GM12878 (cell line): ENCODE measurements around the gene PRM2. TPM values are rescaled to one million over a fixed set of nuclear protein-coding genes. Genes with fewer than 3 reads are reported as not detected.

ENCODE experiments used
- ATAC-seq: fragments of 200-7000 bp; cut with Tn5 transposase; 3 replicates; pipeline ENCODE4 v1.9.1; 2020; ENCODE audit warnings: mild to moderate bottlenecking, moderate library complexity
- BruUV-seq: library from RNA; stranded (reverse); fragments of 400-500 nt; replicated peaks from 2 replicates; lab custom pipeline; 2021; lab: Mats Ljungman, UMichigan
- CTCF ChIA-PET: fragments of 300-600 bp; sonication (Branson Sonifier 250); formaldehyde crosslinking; extraction: SDS; loops from one replicate; lab custom pipeline; 2021; ENCODE audit warnings: inconsistent platforms; lab: Yijun Ruan, JAX
- POLR2A ChIA-PET: fragments of 350-600 bp; formaldehyde crosslinking; extraction: SDS; loops from one replicate; lab custom pipeline; 2021; ENCODE audit warnings: inconsistent platforms; lab: Charles Lee
- RAD21 ChIA-PET: fragments of 300-600 bp; sonication (Branson Sonifier 250); formaldehyde crosslinking; loops from one replicate; lab custom pipeline; 2023; ENCODE audit warnings: antibody characterized with exemption; ENCODE audit not compliant: unreplicated experiment; lab: Charles Lee
- SMC1A ChIA-PET: fragments of 300-600 bp; sonication (Branson Sonifier 250); formaldehyde crosslinking; loops from one replicate; lab custom pipeline; 2023; ENCODE audit not compliant: unreplicated experiment, uncharacterized antibody; lab: Charles Lee
- DNase-seq: peaks from one replicate; pipeline ENCODE4 v3.0.0-alpha.2; 2011; ENCODE audit warnings: low read depth, low spot score
- FAIRE-seq: peaks from 3 replicates; lab custom pipeline; 2011; peaks lifted over from hg19 to GRCh38; lab: Jason Lieb, UNC
- H2AFZ ChIP-seq: 2 replicates; pipeline ENCODE4 v1.6.0; 2011; ENCODE audit warnings: low read depth, low read length, control low read depth; ENCODE audit not compliant: control insufficient read depth
- H3K27ac ChIP-seq: 2 replicates; pipeline ENCODE4 v1.5.1; 2011; ENCODE audit warnings: control low read depth; ENCODE audit not compliant: control insufficient read depth, insufficient read depth
- H3K27me3 ChIP-seq, 2 experiments: replicated peaks in 1 of 2; 2 replicates each; pipeline versions ENCODE4 v1.6.0 to v1.6.1; 2011; ENCODE audit warnings: low read length in 1 of 2; ENCODE audit not compliant: control insufficient read depth in 2 of 2, insufficient read depth in 2 of 2
- H3K36me3 ChIP-seq, 2 experiments: 2 replicates each; pipeline ENCODE4 v1.5.1; 2011; ENCODE audit warnings: low read length in 1 of 2; ENCODE audit not compliant: control insufficient read depth in 2 of 2, insufficient read depth in 2 of 2
- H3K4me1 ChIP-seq: 2 replicates; pipeline ENCODE4 v1.6.1; 2011; ENCODE audit warnings: mild to moderate bottlenecking, low read length, moderate library complexity, mixed read lengths; ENCODE audit not compliant: control insufficient read depth, insufficient read depth
- H3K4me2 ChIP-seq: 2 replicates; pipeline ENCODE4 v1.6.0; 2011; ENCODE audit warnings: control low read depth; ENCODE audit not compliant: control insufficient read depth, insufficient read depth
- H3K4me3 ChIP-seq: fragments of 200-600 bp; sonication (generic); 2 replicates; pipeline ENCODE4 v1.5.1; 2016
- H3K79me2 ChIP-seq: 2 replicates; pipeline ENCODE4 v1.6.0; 2011; ENCODE audit warnings: low read length; ENCODE audit not compliant: control insufficient read depth, insufficient read depth
- H3K9ac ChIP-seq: 2 replicates; pipeline ENCODE4 v1.8.0; 2011; ENCODE audit warnings: low read length, control low read depth, mixed read lengths; ENCODE audit not compliant: control insufficient read depth, insufficient read depth
- H3K9me3 ChIP-seq: replicated peaks from 3 replicates; pipeline ENCODE4 v1.5.1; 2011; ENCODE audit warnings: mild to moderate bottlenecking, low read length; ENCODE audit not compliant: control insufficient read depth, insufficient read depth
- H4K20me1 ChIP-seq: 2 replicates; pipeline ENCODE4 v1.6.0; 2011; ENCODE audit not compliant: control insufficient read depth, insufficient read depth
- IRF4 ChIP-seq: IDR thresholded peaks from 2 replicates; pipeline ENCODE4 v1.6.1; 2011; ENCODE audit warnings: low read depth, low read length
- NFYA ChIP-seq: IDR thresholded peaks from 2 replicates; pipeline ENCODE4 v1.6.1; 2011; ENCODE audit warnings: low read depth, mild to moderate bottlenecking, low read length, improper control_type of control experiment, borderline replicate concordance
- NRF1 ChIP-seq: conservative IDR thresholded peaks from 2 replicates; pipeline ENCODE4 v1.6.1; 2011; ENCODE audit warnings: mild to moderate bottlenecking, low read depth, low read length, improper control_type of control experiment
- POLR2AphosphoS2 ChIP-seq: IDR thresholded peaks from 2 replicates; pipeline ENCODE4 v1.6.1; 2011; ENCODE audit warnings: low read depth, mild to moderate bottlenecking, low read length, improper control_type of control experiment, moderate library complexity
- POLR2AphosphoS5 ChIP-seq: IDR thresholded peaks from 2 replicates; pipeline ENCODE4 v1.6.1; 2011; ENCODE audit warnings: mild to moderate bottlenecking, low read length, inconsistent platforms
- RBBP5 ChIP-seq: fragments of 200-600 bp; sonication (generic); conservative IDR thresholded peaks from 2 replicates; pipeline ENCODE4 v1.6.1; 2016
- SMAD1 ChIP-seq: fragments of 450-650 bp; IDR thresholded peaks from 2 replicates; pipeline ENCODE4 v1.6.1; 2018; ENCODE audit warnings: mild to moderate bottlenecking, low read depth; ENCODE audit not compliant: partially characterized antibody
- SMAD5 ChIP-seq: IDR thresholded peaks from 2 replicates; pipeline ENCODE4 v1.6.1; 2016; ENCODE audit warnings: antibody characterized with exemption, low read depth
- TBL1XR1 ChIP-seq: IDR thresholded peaks from 2 replicates; pipeline ENCODE4 v1.6.1; 2012; ENCODE audit warnings: low read depth, low read length, improper control_type of control experiment
- ZNF217 ChIP-seq: fragments of 450-650 bp; IDR thresholded peaks from 2 replicates; pipeline ENCODE4 v1.6.1; 2017; ENCODE audit warnings: antibody characterized with exemption, mild to moderate bottlenecking
- WGBS: methylation state at CpG from one replicate; pipeline ENCODE4 v1.1.6; 2016; ENCODE audit warnings: low lambda C conversion rate; ENCODE audit not compliant: insufficient replicate concordance, insufficient coverage; ENCODE audit errors: missing lambda C conversion rate; 5-methylcytosine and 5-hydroxymethylcytosine counted together
- in situ Hi-C: fragments of 300-500 bp; cut with MboI; formaldehyde crosslinking; loops from 9 replicates; pipeline ENCODE4 v1.14.3; 2018; ENCODE audit warnings: mixed read lengths
- intact Hi-C: fragments of 100-400 bp; cut with micrococcal nuclease; formaldehyde crosslinking; loops from one replicate; pipeline ENCODE4 v1.14.2; 2022; ENCODE audit not compliant: unreplicated experiment
- polyA plus RNA-seq, 11 experiments: library from polyadenylated mRNA; depleted of rRNA in 4 of 11; unstranded in 6 of 11; stranded (reverse) in 5 of 11; fragments of >200 nt; fragmentation: Nextera tagmentation in 4 of 11; fragmentation: Illumina TruSeq in 1 of 11; extraction: Ambion mirVana in 4 of 11; extraction: Trizol in 1 of 11; gene quantifications; 1 replicate in 1 of 11; 2 replicates in 10 of 11; pipeline versions ENCODE4 v1.2.1 to v1.2.3, GENCODE V29; 2011 to 2016; ENCODE audit warnings: inconsistent platforms in 2 of 11, missing spikeins in 2 of 11, low read depth in 1 of 11
- total RNA-seq, 4 experiments: library from RNA; depleted of rRNA in 3 of 4; stranded (reverse); fragments of >200 nt in 3 of 4; fragmentation: Illumina TruSeq in 1 of 4; extraction: Trizol in 1 of 4; gene quantifications; 2 replicates each; pipeline versions ENCODE4 v1.2.1 to v1.2.3, GENCODE V29; 2013 to 2021
- TF ChIP-seq, protein P1 (sequence below): fragments of 450-650 bp; conservative IDR thresholded peaks from 2 replicates; pipeline ENCODE4 v1.6.1; 2017; ENCODE audit warnings: mild to moderate bottlenecking, moderate library complexity
- TF ChIP-seq, protein P2 (sequence below): fragments of 450-650 bp; IDR thresholded peaks from 2 replicates; pipeline ENCODE4 v1.6.1; 2017; ENCODE audit warnings: mild to moderate bottlenecking, moderate library complexity
- TF ChIP-seq, protein P3 (sequence below): fragments of 450-650 bp; IDR thresholded peaks from 2 replicates; pipeline ENCODE4 v1.6.1; 2017; ENCODE audit warnings: mild to moderate bottlenecking, moderate library complexity

The PRM2 gene
- total and polyA plus RNA-seq, 10 of the 15 experiments (the other 5 are each of a cell fraction or from before 2014, with no cell fraction given): not detected

- ChIA-PET RAD21 (interaction anchor here (1.4 kb wide), 1 partner anchor 8 kb away, joined by 3 read pairs; no protein-coding TSS in a partner anchor), POLR2A (interaction anchor here (1.0 to 1.1 kb wide), 2 partner anchors 14 to 16 kb away, joined by 3 read pairs; no protein-coding TSS in a partner anchor), CTCF (interaction anchor here (0.6 to 1.4 kb wide), 2 partner anchors 10 to 142 kb away, joined by 3 read pairs; no protein-coding TSS in a partner anchor), SMC1A (interaction anchor here (0.8 to 4.8 kb wide), 7 partner anchors 10 to 179 kb away, joined by 3 to 13 read pairs (median 3); no protein-coding TSS in a partner anchor)
- 70% methylated on average over 30 of the region's 30 CpGs for WGBS
- no peaks in the 10 kb centered on the region for H3K36me3 ChIP-seq
- in situ Hi-C loops: no loop called here
- intact Hi-C loops: no loop called here
- FAIRE-seq (no peak), ATAC-seq (no peak), DNase-seq (no peak)
- no peaks in the 10 kb centered on the region for H3K4me1 ChIP-seq
- BruUV-seq: no TSS peak
- no peak within 1 kb of the TSS for H3K4me3 ChIP-seq
- no peaks in the 10 kb centered on the region for H3K9me3 ChIP-seq
- H3K4me2 ChIP-seq: no peak within 1 kb of the TSS
- H3K9ac ChIP-seq: no peak within 1 kb of the TSS
- no peak within 1 kb of the TSS for H2AFZ ChIP-seq
- no peaks in the 10 kb centered on the region for H3K27me3 ChIP-seq
- no peaks in the 10 kb centered on the region for H3K79me2 ChIP-seq
- H4K20me1 ChIP-seq: no peaks in the 10 kb centered on the region
- no peak within 1 kb of the TSS for H3K27ac ChIP-seq
- no peak for TF ChIP-seq SMAD1
- TF ChIP-seq IRF4: no peak
- TF ChIP-seq ZNF217: no peak
- TF ChIP-seq, protein P1, sequence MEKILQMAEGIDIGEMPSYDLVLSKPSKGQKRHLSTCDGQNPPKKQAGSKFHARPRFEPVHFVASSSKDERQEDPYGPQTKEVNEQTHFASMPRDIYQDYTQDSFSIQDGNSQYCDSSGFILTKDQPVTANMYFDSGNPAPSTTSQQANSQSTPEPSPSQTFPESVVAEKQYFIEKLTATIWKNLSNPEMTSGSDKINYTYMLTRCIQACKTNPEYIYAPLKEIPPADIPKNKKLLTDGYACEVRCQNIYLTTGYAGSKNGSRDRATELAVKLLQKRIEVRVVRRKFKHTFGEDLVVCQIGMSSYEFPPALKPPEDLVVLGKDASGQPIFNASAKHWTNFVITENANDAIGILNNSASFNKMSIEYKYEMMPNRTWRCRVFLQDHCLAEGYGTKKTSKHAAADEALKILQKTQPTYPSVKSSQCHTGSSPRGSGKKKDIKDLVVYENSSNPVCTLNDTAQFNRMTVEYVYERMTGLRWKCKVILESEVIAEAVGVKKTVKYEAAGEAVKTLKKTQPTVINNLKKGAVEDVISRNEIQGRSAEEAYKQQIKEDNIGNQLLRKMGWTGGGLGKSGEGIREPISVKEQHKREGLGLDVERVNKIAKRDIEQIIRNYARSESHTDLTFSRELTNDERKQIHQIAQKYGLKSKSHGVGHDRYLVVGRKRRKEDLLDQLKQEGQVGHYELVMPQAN: no peak
- TF ChIP-seq NRF1: no peak
- TF ChIP-seq, protein P2, sequence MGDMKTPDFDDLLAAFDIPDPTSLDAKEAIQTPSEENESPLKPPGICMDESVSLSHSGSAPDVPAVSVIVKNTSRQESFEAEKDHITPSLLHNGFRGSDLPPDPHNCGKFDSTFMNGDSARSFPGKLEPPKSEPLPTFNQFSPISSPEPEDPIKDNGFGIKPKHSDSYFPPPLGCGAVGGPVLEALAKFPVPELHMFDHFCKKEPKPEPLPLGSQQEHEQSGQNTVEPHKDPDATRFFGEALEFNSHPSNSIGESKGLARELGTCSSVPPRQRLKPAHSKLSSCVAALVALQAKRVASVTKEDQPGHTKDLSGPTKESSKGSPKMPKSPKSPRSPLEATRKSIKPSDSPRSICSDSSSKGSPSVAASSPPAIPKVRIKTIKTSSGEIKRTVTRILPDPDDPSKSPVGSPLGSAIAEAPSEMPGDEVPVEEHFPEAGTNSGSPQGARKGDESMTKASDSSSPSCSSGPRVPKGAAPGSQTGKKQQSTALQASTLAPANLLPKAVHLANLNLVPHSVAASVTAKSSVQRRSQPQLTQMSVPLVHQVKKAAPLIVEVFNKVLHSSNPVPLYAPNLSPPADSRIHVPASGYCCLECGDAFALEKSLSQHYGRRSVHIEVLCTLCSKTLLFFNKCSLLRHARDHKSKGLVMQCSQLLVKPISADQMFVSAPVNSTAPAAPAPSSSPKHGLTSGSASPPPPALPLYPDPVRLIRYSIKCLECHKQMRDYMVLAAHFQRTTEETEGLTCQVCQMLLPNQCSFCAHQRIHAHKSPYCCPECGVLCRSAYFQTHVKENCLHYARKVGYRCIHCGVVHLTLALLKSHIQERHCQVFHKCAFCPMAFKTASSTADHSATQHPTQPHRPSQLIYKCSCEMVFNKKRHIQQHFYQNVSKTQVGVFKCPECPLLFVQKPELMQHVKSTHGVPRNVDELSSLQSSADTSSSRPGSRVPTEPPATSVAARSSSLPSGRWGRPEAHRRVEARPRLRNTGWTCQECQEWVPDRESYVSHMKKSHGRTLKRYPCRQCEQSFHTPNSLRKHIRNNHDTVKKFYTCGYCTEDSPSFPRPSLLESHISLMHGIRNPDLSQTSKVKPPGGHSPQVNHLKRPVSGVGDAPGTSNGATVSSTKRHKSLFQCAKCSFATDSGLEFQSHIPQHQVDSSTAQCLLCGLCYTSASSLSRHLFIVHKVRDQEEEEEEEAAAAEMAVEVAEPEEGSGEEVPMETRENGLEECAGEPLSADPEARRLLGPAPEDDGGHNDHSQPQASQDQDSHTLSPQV: no peak
- TF ChIP-seq POLR2AphosphoS2: no peak
- no peak for TF ChIP-seq SMAD5
- TF ChIP-seq POLR2AphosphoS5: no peak
- no peak for TF ChIP-seq NFYA
- TF ChIP-seq, protein P3, sequence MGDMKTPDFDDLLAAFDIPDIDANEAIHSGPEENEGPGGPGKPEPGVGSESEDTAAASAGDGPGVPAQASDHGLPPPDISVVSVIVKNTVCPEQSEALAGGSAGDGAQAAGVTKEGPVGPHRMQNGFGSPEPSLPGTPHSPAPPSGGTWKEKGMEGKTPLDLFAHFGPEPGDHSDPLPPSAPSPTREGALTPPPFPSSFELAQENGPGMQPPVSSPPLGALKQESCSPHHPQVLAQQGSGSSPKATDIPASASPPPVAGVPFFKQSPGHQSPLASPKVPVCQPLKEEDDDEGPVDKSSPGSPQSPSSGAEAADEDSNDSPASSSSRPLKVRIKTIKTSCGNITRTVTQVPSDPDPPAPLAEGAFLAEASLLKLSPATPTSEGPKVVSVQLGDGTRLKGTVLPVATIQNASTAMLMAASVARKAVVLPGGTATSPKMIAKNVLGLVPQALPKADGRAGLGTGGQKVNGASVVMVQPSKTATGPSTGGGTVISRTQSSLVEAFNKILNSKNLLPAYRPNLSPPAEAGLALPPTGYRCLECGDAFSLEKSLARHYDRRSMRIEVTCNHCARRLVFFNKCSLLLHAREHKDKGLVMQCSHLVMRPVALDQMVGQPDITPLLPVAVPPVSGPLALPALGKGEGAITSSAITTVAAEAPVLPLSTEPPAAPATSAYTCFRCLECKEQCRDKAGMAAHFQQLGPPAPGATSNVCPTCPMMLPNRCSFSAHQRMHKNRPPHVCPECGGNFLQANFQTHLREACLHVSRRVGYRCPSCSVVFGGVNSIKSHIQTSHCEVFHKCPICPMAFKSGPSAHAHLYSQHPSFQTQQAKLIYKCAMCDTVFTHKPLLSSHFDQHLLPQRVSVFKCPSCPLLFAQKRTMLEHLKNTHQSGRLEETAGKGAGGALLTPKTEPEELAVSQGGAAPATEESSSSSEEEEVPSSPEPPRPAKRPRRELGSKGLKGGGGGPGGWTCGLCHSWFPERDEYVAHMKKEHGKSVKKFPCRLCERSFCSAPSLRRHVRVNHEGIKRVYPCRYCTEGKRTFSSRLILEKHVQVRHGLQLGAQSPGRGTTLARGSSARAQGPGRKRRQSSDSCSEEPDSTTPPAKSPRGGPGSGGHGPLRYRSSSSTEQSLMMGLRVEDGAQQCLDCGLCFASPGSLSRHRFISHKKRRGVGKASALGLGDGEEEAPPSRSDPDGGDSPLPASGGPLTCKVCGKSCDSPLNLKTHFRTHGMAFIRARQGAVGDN: no peak
- TF ChIP-seq TBL1XR1: no peak
- TF ChIP-seq RBBP5: no peak
Observed at GRCh38 chr16:11272921-11273720, 3.2 kb downstream of the PRM2 start, which contains the start of gene PRM3. TSS of gene PRM3 (minus strand) at chr16:11273629. CDS start at chr16:11273595, 34 bp downstream.
